GM23338 (cell line): ENCODE results near the gene INS. TPM values are rescaled to one million over a fixed set of nuclear protein-coding genes. Genes with fewer than 3 reads are reported as not detected.

Source experiments
- ATAC-seq: fragments of 200-7000 bp; cut with Tn5 transposase; 3 replicates; pipeline ENCODE4 v1.9.1; 2020
- DNase-seq: peaks from one replicate; pipeline ENCODE4 v3.0.0-alpha.2; 2015; ENCODE audit warnings: low spot score
- H2AFZ ChIP-seq: fragments of 200-600 bp; sonication (generic); 2 replicates; pipeline ENCODE4 v1.8.0; 2016; ENCODE audit warnings: antibody characterized with exemption, mild to moderate bottlenecking, moderate library complexity
- H3F3A ChIP-seq: fragments of 200-600 bp; sonication (generic); replicated peaks from 2 replicates; pipeline ENCODE4 v1.8.0; 2017; ENCODE audit warnings: antibody characterized with exemption, mixed run types, low read depth
- H3K27ac ChIP-seq: fragments of 200-600 bp; sonication (generic); 2 replicates; pipeline ENCODE4 v1.6.1; 2016; ENCODE audit warnings: low read depth
- H3K27me3 ChIP-seq: fragments of 200-600 bp; sonication (generic); 2 replicates; pipeline ENCODE4 v1.8.0; 2016; ENCODE audit warnings: mild to moderate bottlenecking, mixed run types, moderate library complexity; ENCODE audit not compliant: insufficient read depth
- H3K36me3 ChIP-seq: fragments of 200-600 bp; sonication (generic); 2 replicates; pipeline ENCODE4 v1.8.0; 2016; ENCODE audit warnings: mild to moderate bottlenecking; ENCODE audit not compliant: insufficient read depth
- H3K4me1 ChIP-seq: fragments of 200-600 bp; sonication (generic); 2 replicates; pipeline ENCODE4 v1.8.0; 2016; ENCODE audit warnings: mild to moderate bottlenecking, moderate library complexity; ENCODE audit not compliant: insufficient read depth
- H3K4me2 ChIP-seq: fragments of 200-600 bp; sonication (generic); 2 replicates; pipeline ENCODE4 v1.7.1; 2017; ENCODE audit warnings: mixed run types
- H3K4me3 ChIP-seq: fragments of 200-600 bp; sonication (generic); 2 replicates; pipeline ENCODE4 v1.6.1; 2016; ENCODE audit warnings: mixed run types
- H3K79me2 ChIP-seq: fragments of 200-600 bp; sonication (generic); replicated peaks from 2 replicates; pipeline ENCODE4 v1.8.0; 2017; ENCODE audit warnings: mild to moderate bottlenecking; ENCODE audit not compliant: insufficient read depth
- H3K9me2 ChIP-seq: fragments of 200-600 bp; sonication (generic); 2 replicates; pipeline ENCODE4 v1.8.0; 2017; ENCODE audit not compliant: insufficient read depth
- H4K20me1 ChIP-seq: fragments of 200-600 bp; sonication (generic); replicated peaks from 2 replicates; pipeline ENCODE4 v1.8.0; 2017; ENCODE audit warnings: mild to moderate bottlenecking; ENCODE audit not compliant: insufficient read depth
- H3K27ac Mint-ChIP-seq: 2 replicates; pipeline ENCODE4 v1.8.0; 2020; ENCODE audit warnings: inconsistent platforms, mild to moderate bottlenecking, moderate library complexity, mixed read lengths
- H3K27me3 Mint-ChIP-seq: 3 replicates; pipeline ENCODE4 v1.8.0; 2022; ENCODE audit warnings: low read depth, mild to moderate bottlenecking, moderate library complexity, mixed read lengths, inconsistent platforms; ENCODE audit not compliant: insufficient read depth, poor library complexity
- H3K36me3 Mint-ChIP-seq: 3 replicates; pipeline ENCODE4 v1.8.0; 2021; ENCODE audit warnings: low read depth, mild to moderate bottlenecking, inconsistent platforms, moderate library complexity, mixed read lengths
- H3K4me1 Mint-ChIP-seq: 3 replicates; pipeline ENCODE4 v1.8.0; 2020; ENCODE audit warnings: mild to moderate bottlenecking, inconsistent platforms, mixed read lengths
- H3K4me3 Mint-ChIP-seq: 3 replicates; pipeline ENCODE4 v1.8.0; 2021; ENCODE audit warnings: moderate library complexity, mild to moderate bottlenecking, inconsistent platforms, mixed read lengths
- H3K9me3 Mint-ChIP-seq: 3 replicates; pipeline ENCODE4 v1.8.0; 2020; ENCODE audit warnings: moderate library complexity, mild to moderate bottlenecking, inconsistent platforms, mixed read lengths
- CTCF ChIP-seq, 2 experiments: fragments of 200-600 bp in 1 of 2; sonication (generic) in 1 of 2; conservative IDR thresholded peaks; 2 replicates each; pipeline versions ENCODE4 v1.5.1 to v1.6.1; 2016 to 2017; ENCODE audit warnings: antibody characterized with exemption in 2 of 2, low read depth in 2 of 2, mild to moderate bottlenecking in 2 of 2, moderate library complexity in 1 of 2
- EZH2phosphoT487 ChIP-seq: fragments of 200-600 bp; sonication (generic); IDR thresholded peaks from one replicate; pipeline ENCODE4 v1.8.1; 2018; ENCODE audit warnings: antibody characterized with exemption; ENCODE audit not compliant: unreplicated experiment
- JUNB ChIP-seq: IDR thresholded peaks from one replicate; pipeline ENCODE4 v1.6.1; 2016; ENCODE audit warnings: antibody characterized with exemption; ENCODE audit not compliant: unreplicated experiment
- NANOG ChIP-seq: IDR thresholded peaks from 2 replicates; pipeline ENCODE4 v1.6.1; 2016; ENCODE audit warnings: antibody characterized with exemption, borderline replicate concordance
- POLR2AphosphoS5 ChIP-seq: IDR thresholded peaks from 2 replicates; pipeline ENCODE4 v1.6.1; 2016; ENCODE audit warnings: antibody characterized with exemption, low read depth
- STAT1 ChIP-seq: IDR thresholded peaks from one replicate; pipeline ENCODE4 v1.6.1; 2016; ENCODE audit warnings: antibody characterized with exemption; ENCODE audit not compliant: unreplicated experiment
- ZNF114 ChIP-seq: fragments of 250-450 bp; sonication (Bioruptor Pico); IDR thresholded peaks from 2 replicates; pipeline ENCODE4 v1.5.0; 2020; ENCODE audit warnings: mild to moderate bottlenecking, moderate library complexity
- ZNF331 ChIP-seq: fragments of 250-450 bp; sonication (Bioruptor Pico); IDR thresholded peaks from 2 replicates; pipeline ENCODE4 v1.5.0; 2020; ENCODE audit warnings: low read depth, mild to moderate bottlenecking, moderate library complexity
- polyA plus RNA-seq: library from polyadenylated mRNA; unstranded; fragments of >200 nt; fragmentation: Nextera tagmentation; extraction: Ambion mirVana; gene quantifications from 2 replicates; pipeline ENCODE4 v1.2.1, GENCODE V29; 2016
- total RNA-seq: library from RNA; depleted of rRNA; stranded (reverse); fragments of >200 nt; shearing (Covaris generic); gene quantifications from 2 replicates; pipeline ENCODE4 v1.2.3, GENCODE V29; 2014
- TF ChIP-seq, protein P1 (sequence below): fragments of 250-450 bp; sonication (Bioruptor Pico); IDR thresholded peaks from 2 replicates; pipeline ENCODE4 v1.5.0; 2020; ENCODE audit warnings: mild to moderate bottlenecking, moderate library complexity

The INS gene
- total and polyA plus RNA-seq, 2 experiments from 2014 or later, result not detected

GRCh38 chr11:2189938-2190656 is 29.1 kb upstream of the INS start:
- H3K4me3 ChIP-seq, result no peak overlapping the region
- H3K27me3 ChIP-seq, result no peaks in the 10 kb centered on the region
- Mint-ChIP-seq H3K9me3 (no peaks in the 10 kb centered on the region), H3K27ac (no peak overlapping the region), H3K36me3 (no peaks in the 10 kb centered on the region), H3K4me1 (peaks cover 6% of the 10 kb centered on the region; the same call in 1 of the 3 replicates), H3K4me3 (no peak overlapping the region), H3K27me3 (peaks cover 11% of the 10 kb centered on the region)
- H3K36me3 ChIP-seq, result no peaks in the 10 kb centered on the region
- H3F3A ChIP-seq, result 0 out of 2 replicates have a peak, but pooled peaks cover 6% of the 10 kb centered on the region
- no peaks in the 10 kb centered on the region for H4K20me1 ChIP-seq
- no peak overlapping the region for H3K27ac ChIP-seq
- no peak overlapping the region for H3K4me2 ChIP-seq
- H3K79me2 ChIP-seq, result no peaks in the 10 kb centered on the region
- no peaks in the 10 kb centered on the region for H3K4me1 ChIP-seq
- H3K9me2 ChIP-seq, result no peaks in the 10 kb centered on the region
- DNase-seq (no peak), ATAC-seq (no peak)
- TF ChIP-seq POLR2AphosphoS5 (no peak), EZH2phosphoT487 (no peak), JUNB (no peak), STAT1 (no peak), ZNF114 (CRISPR knock-in tag) (no peak), CTCF (conservative IDR thresholded peaks at IDR 0.05; ENCODE audit: low read depth in 2 of 2) (no peak), NANOG (no peak), ZNF331 (no peak)
- TF ChIP-seq, protein P1, sequence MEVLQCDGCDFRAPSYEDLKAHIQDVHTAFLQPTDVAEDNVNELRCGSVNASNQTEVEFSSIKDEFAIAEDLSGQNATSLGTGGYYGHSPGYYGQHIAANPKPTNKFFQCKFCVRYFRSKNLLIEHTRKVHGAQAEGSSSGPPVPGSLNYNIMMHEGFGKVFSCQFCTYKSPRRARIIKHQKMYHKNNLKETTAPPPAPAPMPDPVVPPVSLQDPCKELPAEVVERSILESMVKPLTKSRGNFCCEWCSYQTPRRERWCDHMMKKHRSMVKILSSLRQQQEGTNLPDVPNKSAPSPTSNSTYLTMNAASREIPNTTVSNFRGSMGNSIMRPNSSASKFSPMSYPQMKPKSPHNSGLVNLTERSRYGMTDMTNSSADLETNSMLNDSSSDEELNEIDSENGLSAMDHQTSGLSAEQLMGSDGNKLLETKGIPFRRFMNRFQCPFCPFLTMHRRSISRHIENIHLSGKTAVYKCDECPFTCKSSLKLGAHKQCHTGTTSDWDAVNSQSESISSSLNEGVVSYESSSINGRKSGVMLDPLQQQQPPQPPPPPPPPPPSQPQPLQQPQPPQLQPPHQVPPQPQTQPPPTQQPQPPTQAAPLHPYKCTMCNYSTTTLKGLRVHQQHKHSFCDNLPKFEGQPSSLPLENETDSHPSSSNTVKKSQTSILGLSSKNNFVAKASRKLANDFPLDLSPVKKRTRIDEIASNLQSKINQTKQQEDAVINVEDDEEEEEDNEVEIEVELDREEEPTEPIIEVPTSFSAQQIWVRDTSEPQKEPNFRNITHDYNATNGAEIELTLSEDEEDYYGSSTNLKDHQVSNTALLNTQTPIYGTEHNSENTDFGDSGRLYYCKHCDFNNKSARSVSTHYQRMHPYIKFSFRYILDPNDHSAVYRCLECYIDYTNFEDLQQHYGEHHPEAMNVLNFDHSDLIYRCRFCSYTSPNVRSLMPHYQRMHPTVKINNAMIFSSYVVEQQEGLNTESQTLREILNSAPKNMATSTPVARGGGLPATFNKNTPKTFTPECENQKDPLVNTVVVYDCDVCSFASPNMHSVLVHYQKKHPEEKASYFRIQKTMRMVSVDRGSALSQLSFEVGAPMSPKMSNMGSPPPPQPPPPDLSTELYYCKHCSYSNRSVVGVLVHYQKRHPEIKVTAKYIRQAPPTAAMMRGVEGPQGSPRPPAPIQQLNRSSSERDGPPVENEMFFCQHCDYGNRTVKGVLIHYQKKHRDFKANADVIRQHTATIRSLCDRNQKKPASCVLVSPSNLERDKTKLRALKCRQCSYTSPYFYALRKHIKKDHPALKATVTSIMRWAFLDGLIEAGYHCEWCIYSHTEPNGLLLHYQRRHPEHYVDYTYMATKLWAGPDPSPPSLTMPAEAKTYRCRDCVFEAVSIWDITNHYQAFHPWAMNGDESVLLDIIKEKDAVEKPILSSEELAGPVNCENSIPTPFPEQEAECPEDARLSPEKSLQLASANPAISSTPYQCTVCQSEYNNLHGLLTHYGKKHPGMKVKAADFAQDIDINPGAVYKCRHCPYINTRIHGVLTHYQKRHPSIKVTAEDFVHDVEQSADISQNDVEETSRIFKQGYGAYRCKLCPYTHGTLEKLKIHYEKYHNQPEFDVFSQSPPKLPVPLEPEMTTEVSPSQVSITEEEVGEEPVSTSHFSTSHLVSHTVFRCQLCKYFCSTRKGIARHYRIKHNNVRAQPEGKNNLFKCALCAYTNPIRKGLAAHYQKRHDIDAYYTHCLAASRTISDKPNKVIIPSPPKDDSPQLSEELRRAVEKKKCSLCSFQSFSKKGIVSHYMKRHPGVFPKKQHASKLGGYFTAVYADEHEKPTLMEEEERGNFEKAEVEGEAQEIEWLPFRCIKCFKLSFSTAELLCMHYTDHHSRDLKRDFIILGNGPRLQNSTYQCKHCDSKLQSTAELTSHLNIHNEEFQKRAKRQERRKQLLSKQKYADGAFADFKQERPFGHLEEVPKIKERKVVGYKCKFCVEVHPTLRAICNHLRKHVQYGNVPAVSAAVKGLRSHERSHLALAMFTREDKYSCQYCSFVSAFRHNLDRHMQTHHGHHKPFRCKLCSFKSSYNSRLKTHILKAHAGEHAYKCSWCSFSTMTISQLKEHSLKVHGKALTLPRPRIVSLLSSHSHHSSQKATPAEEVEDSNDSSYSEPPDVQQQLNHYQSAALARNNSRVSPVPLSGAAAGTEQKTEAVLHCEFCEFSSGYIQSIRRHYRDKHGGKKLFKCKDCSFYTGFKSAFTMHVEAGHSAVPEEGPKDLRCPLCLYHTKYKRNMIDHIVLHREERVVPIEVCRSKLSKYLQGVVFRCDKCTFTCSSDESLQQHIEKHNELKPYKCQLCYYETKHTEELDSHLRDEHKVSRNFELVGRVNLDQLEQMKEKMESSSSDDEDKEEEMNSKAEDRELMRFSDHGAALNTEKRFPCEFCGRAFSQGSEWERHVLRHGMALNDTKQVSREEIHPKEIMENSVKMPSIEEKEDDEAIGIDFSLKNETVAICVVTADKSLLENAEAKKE (CRISPR knock-in tag), result no peak
- no peak overlapping the region for H2AFZ ChIP-seq
